ENCODE results near the gene DENND11. TPM values are rescaled to one million over a fixed set of nuclear protein-coding genes. Genes with fewer than 3 reads are reported as not detected.

The DENND11 gene
- total RNA-seq, 1 donor from 2014 or later, result 19.2 TPM

DNA sequence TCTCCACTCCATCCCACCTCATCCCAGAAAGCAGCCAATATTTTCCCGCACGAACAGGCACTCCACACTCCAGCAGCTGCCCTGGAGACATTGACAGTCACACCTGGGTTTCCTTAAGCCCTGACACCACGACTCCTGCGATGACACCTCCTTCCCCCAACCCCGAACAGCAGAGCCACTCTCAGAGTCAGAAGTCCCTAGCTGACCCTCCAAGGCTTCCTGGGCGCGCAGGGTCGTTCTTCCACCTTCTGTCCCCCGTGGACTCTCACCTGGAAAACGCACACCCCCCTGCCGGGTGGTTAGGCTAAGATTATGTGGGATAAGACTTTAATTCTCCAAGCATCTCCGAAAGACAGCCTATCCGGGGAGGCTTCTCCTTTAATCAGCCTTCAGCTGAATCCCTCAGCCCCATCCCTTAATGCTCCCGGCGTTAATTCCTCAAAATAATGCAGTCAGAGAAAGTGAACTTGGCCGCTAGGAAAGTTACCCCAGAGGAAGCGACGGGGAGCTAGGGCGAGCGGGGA lies 1.1 kb downstream of the DENND11 start:
- DNase-seq (ENCODE audit: low read depth), result no peak
- H3K36me3 ChIP-seq (ENCODE audit: control insufficient read depth, insufficient read depth, low read length), result no peaks in the 10 kb centered on the region
- H3K4me3 ChIP-seq (ENCODE audit: low read depth, low read length), result peak overlapping the region; percentile 64
- no peak for FAIRE-seq
- TF ChIP-seq, protein P1, sequence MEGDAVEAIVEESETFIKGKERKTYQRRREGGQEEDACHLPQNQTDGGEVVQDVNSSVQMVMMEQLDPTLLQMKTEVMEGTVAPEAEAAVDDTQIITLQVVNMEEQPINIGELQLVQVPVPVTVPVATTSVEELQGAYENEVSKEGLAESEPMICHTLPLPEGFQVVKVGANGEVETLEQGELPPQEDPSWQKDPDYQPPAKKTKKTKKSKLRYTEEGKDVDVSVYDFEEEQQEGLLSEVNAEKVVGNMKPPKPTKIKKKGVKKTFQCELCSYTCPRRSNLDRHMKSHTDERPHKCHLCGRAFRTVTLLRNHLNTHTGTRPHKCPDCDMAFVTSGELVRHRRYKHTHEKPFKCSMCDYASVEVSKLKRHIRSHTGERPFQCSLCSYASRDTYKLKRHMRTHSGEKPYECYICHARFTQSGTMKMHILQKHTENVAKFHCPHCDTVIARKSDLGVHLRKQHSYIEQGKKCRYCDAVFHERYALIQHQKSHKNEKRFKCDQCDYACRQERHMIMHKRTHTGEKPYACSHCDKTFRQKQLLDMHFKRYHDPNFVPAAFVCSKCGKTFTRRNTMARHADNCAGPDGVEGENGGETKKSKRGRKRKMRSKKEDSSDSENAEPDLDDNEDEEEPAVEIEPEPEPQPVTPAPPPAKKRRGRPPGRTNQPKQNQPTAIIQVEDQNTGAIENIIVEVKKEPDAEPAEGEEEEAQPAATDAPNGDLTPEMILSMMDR (IDR thresholded peaks at IDR 0.05; ENCODE audit: insufficient read depth, low read length, severe bottlenecking), result no peak
- no peaks in the 10 kb centered on the region for H3K27me3 ChIP-seq (ENCODE audit: control insufficient read depth, insufficient read depth, low read length)

DNA sequence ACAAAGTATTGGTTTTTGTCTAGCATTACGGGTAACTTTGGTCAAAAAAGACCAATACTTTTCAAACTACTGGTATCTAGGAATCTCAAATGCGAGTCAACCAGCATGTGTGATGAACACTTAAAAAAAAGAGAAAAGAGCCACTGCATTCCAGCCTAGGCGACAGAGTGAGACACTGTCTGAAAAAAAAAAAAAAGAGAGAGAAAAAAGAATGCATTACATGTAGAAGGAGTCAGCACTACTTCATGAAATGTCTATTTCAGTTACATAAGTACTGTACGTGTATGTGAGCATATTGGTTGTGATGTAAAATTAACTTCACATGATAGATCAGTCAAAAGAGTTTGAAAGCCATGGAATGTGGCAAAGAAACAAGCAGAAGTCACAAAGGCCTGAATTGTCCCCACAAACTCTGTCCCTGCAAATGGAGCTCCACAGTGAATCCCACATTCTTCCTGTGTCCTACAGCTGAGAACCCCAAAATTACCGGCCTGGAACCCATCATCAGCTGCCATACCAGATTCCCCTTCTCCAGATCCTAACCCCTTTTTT lies 1.6 kb downstream of the DENND11 start:
- DNase-seq (ENCODE audit: low read depth) (peak; percentile 15), FAIRE-seq (no peak)
- Histone ChIP-seq H3K36me3 (ENCODE audit: control insufficient read depth, insufficient read depth, low read length) (no peaks in the 10 kb centered on the region), H3K4me3 (ENCODE audit: low read depth, low read length) (no peak overlapping the region), H3K27me3 (ENCODE audit: control insufficient read depth, insufficient read depth, low read length) (no peaks in the 10 kb centered on the region)
- TF ChIP-seq, protein P1 (IDR thresholded peaks at IDR 0.05; ENCODE audit: insufficient read depth, low read length, severe bottlenecking), result no peak

DNA sequence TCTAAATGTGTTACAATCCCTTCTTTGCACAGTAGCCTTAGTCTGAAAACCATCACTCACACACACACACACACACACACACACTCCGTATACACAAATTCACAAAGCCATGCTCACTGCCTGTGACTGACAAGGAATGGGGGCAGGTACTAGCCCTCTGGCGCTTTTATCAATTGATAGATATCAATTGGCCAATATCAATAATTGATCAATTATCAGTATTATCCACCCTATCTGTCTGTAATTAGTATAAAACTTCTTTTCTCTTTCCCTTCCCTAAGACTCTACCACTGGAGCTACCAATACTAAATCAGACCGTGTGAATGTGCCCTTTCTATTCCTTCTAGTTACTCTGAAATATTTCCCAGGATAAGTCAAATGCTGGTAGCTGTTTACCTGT lies 2.1 kb downstream of the DENND11 start:
- TF ChIP-seq, protein P1 (IDR thresholded peaks at IDR 0.05; ENCODE audit: insufficient read depth, low read length, severe bottlenecking), result no peak
- FAIRE-seq (no peak), DNase-seq (ENCODE audit: low read depth) (no peak)
- Histone ChIP-seq H3K4me3 (ENCODE audit: low read depth, low read length) (no peak overlapping the region), H3K27me3 (ENCODE audit: control insufficient read depth, insufficient read depth, low read length) (no peaks in the 10 kb centered on the region), H3K36me3 (ENCODE audit: control insufficient read depth, insufficient read depth, low read length) (no peaks in the 10 kb centered on the region)

DNA sequence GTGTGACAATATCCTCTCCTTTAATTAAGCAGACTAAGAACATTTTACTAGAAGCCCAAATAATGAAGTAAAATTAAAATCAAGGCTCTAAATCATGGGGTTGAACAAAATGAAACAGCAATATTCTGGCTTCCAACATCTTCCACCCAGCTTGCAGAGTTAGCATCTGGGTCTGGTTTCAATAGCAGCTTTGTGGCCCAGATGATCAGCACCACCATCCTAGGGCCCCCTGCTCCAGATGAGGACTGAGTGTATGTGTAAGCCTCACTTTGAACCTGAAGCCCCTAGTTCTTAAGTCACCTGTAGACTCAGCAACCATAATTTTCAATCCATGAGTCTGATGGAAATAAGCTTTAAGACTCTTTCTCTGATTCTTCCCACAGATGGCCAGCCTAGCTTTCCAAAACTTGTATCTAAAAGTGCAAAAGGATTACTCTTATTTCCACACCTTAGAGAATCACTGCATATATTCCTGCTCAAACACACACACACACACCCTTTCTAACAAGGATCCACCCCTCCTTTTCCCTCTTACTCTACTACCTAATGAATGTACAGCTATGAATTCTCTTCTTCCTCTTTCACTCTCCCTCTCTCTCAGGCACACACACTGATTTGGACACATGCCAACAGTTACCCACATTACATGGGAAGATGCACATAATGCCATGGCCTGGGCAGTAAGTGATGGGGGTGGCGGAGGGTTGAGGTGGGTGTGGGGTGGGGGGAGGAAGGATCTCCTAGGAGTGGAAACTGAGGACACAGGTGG lies 3.5 kb downstream of the DENND11 start:
- no peak for FAIRE-seq
- no peak overlapping the region for H3K4me3 ChIP-seq (ENCODE audit: low read depth, low read length)
- H3K27me3 ChIP-seq (ENCODE audit: control insufficient read depth, insufficient read depth, low read length), result no peaks in the 10 kb centered on the region
- no peak for DNase-seq (ENCODE audit: low read depth)
- no peaks in the 10 kb centered on the region for H3K36me3 ChIP-seq (ENCODE audit: control insufficient read depth, insufficient read depth, low read length)
- TF ChIP-seq, protein P1 (IDR thresholded peaks at IDR 0.05; ENCODE audit: insufficient read depth, low read length, severe bottlenecking), result no peak

DNA sequence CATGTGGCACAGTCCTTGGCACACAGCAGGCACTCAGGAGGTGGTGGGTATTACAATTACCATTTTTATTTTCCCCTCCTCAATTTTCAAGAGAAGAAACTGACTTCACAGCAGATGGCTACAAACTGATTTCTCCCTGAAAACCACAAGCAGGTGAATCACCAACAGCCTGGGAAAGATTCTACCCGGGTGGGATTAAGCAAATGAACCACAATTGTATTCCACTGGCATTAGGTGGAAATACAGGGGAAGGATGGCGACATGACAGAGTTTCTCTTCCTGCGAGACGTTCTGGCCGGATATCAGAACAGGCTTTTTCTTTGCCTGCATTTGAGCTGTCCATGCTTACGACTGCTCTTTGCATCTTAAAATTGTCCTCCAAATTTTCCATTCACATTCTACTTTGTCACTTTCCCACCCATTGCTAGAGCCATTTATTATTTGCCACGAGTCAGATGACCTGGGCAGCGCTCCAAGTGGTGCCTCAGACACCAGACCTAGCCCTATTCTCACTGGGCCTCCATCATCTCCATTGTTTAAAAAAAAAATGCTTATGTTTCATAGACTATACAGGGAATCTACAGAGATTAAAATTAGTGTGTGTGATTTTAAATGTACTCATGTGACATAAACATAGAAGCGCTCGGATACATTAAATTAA lies 4.6 kb downstream of the DENND11 start:
- H3K36me3 ChIP-seq (ENCODE audit: control insufficient read depth, insufficient read depth, low read length), result no peaks in the 10 kb centered on the region
- DNase-seq (ENCODE audit: low read depth) (peak; percentile 69), FAIRE-seq (no peak)
- no peak overlapping the region for H3K4me3 ChIP-seq (ENCODE audit: low read depth, low read length)
- H3K27me3 ChIP-seq (ENCODE audit: control insufficient read depth, insufficient read depth, low read length), result no peaks in the 10 kb centered on the region
- TF ChIP-seq, protein P1 (IDR thresholded peaks at IDR 0.05; ENCODE audit: insufficient read depth, low read length, severe bottlenecking), result no peak

Data from bronchial epithelial cell (primary cell).